Measurements from ENCODE around the gene DYNC1LI1.

Gene DYNC1LI1

GRCh38 chr3:32492684-32493436, 77.8 kb downstream of the DYNC1LI1 start:
- DNase-seq (ENCODE audit: low read depth in 2 of 2) = no peak

- no peak for DNase-seq (ENCODE audit: low read depth in 2 of 2)
Measured at GRCh38 chr3:32488474-32489008, 82.1 kb downstream of the DYNC1LI1 start.

- DNase-seq (ENCODE audit: low read depth in 2 of 2) = no peak
Measured at GRCh38 chr3:32487781-32488473, 82.7 kb downstream of the DYNC1LI1 start.

- DNase-seq (ENCODE audit: low read depth in 2 of 2) = no peak
Measured at GRCh38 chr3:32484436-32484835, 86.2 kb downstream of the DYNC1LI1 start.

- DNase-seq (ENCODE audit: low read depth in 2 of 2) = no peak
Measured at GRCh38 chr3:32483772-32484171, 86.9 kb downstream of the DYNC1LI1 start.

- no peak for DNase-seq (ENCODE audit: low read depth in 2 of 2)
Measured at GRCh38 chr3:32482693-32483092, 88.0 kb downstream of the DYNC1LI1 start.

GRCh38 chr3:32481791-32482631, 88.6 kb downstream of the DYNC1LI1 start:
- DNase-seq (ENCODE audit: low read depth in 2 of 2) = no peak

GRCh38 chr3:32480604-32481003, 90.1 kb downstream of the DYNC1LI1 start:
- no peak for DNase-seq (ENCODE audit: low read depth in 2 of 2)

Measured in activated CD8-positive, alpha-beta memory T cell treated with anti-CD3 and anti-CD28 coated beads for 4 hours (primary cell).